GM12878 (cell line): ENCODE results near the gene CACNA2D3. TPM values are rescaled to one million over a fixed set of nuclear protein-coding genes. Genes with fewer than 3 reads are reported as not detected.

Source experiments
- ATAC-seq: fragments of 200-7000 bp; cut with Tn5 transposase; 3 replicates; pipeline ENCODE4 v1.9.1; 2020; ENCODE audit warnings: mild to moderate bottlenecking, moderate library complexity
- BruUV-seq: library from RNA; stranded (reverse); fragments of 400-500 nt; replicated peaks from 2 replicates; lab custom pipeline; 2021; lab: Mats Ljungman, UMichigan
- CTCF ChIA-PET: fragments of 300-600 bp; sonication (Branson Sonifier 250); formaldehyde crosslinking; extraction: SDS; loops from one replicate; lab custom pipeline; 2021; ENCODE audit warnings: inconsistent platforms; lab: Yijun Ruan, JAX
- POLR2A ChIA-PET: fragments of 350-600 bp; formaldehyde crosslinking; extraction: SDS; loops from one replicate; lab custom pipeline; 2021; ENCODE audit warnings: inconsistent platforms; lab: Charles Lee
- RAD21 ChIA-PET: fragments of 300-600 bp; sonication (Branson Sonifier 250); formaldehyde crosslinking; loops from one replicate; lab custom pipeline; 2023; ENCODE audit warnings: antibody characterized with exemption; ENCODE audit not compliant: unreplicated experiment; lab: Charles Lee
- SMC1A ChIA-PET: fragments of 300-600 bp; sonication (Branson Sonifier 250); formaldehyde crosslinking; loops from one replicate; lab custom pipeline; 2023; ENCODE audit not compliant: unreplicated experiment, uncharacterized antibody; lab: Charles Lee
- DNase-seq: peaks from one replicate; pipeline ENCODE4 v3.0.0-alpha.2; 2011; ENCODE audit warnings: low read depth, low spot score
- FAIRE-seq: peaks from 3 replicates; lab custom pipeline; 2011; peaks lifted over from hg19 to GRCh38; lab: Jason Lieb, UNC
- H2AFZ ChIP-seq: 2 replicates; pipeline ENCODE4 v1.6.0; 2011; ENCODE audit warnings: low read depth, low read length, control low read depth; ENCODE audit not compliant: control insufficient read depth
- H3K27ac ChIP-seq: 2 replicates; pipeline ENCODE4 v1.5.1; 2011; ENCODE audit warnings: control low read depth; ENCODE audit not compliant: control insufficient read depth, insufficient read depth
- H3K27me3 ChIP-seq, 2 experiments: replicated peaks in 1 of 2; 2 replicates each; pipeline versions ENCODE4 v1.6.0 to v1.6.1; 2011; ENCODE audit warnings: low read length in 1 of 2; ENCODE audit not compliant: control insufficient read depth in 2 of 2, insufficient read depth in 2 of 2
- H3K36me3 ChIP-seq, 2 experiments: 2 replicates each; pipeline ENCODE4 v1.5.1; 2011; ENCODE audit warnings: low read length in 1 of 2; ENCODE audit not compliant: control insufficient read depth in 2 of 2, insufficient read depth in 2 of 2
- H3K4me1 ChIP-seq: 2 replicates; pipeline ENCODE4 v1.6.1; 2011; ENCODE audit warnings: mild to moderate bottlenecking, low read length, moderate library complexity, mixed read lengths; ENCODE audit not compliant: control insufficient read depth, insufficient read depth
- H3K4me2 ChIP-seq: 2 replicates; pipeline ENCODE4 v1.6.0; 2011; ENCODE audit warnings: control low read depth; ENCODE audit not compliant: control insufficient read depth, insufficient read depth
- H3K4me3 ChIP-seq: fragments of 200-600 bp; sonication (generic); 2 replicates; pipeline ENCODE4 v1.5.1; 2016
- H3K79me2 ChIP-seq: 2 replicates; pipeline ENCODE4 v1.6.0; 2011; ENCODE audit warnings: low read length; ENCODE audit not compliant: control insufficient read depth, insufficient read depth
- H3K9ac ChIP-seq: 2 replicates; pipeline ENCODE4 v1.8.0; 2011; ENCODE audit warnings: low read length, control low read depth, mixed read lengths; ENCODE audit not compliant: control insufficient read depth, insufficient read depth
- H3K9me3 ChIP-seq: replicated peaks from 3 replicates; pipeline ENCODE4 v1.5.1; 2011; ENCODE audit warnings: mild to moderate bottlenecking, low read length; ENCODE audit not compliant: control insufficient read depth, insufficient read depth
- H4K20me1 ChIP-seq: 2 replicates; pipeline ENCODE4 v1.6.0; 2011; ENCODE audit not compliant: control insufficient read depth, insufficient read depth
- EGR1 ChIP-seq, 2 experiments: IDR thresholded peaks; 1 replicate in 1 of 2; 2 replicates in 1 of 2; pipeline ENCODE4 v1.6.1; 2011 to 2012; ENCODE audit warnings: low read depth in 2 of 2, low read length in 2 of 2, borderline replicate concordance in 1 of 2, mild to moderate bottlenecking in 1 of 2, moderate library complexity in 1 of 2
- GABPA ChIP-seq: IDR thresholded peaks from 2 replicates; pipeline ENCODE4 v1.6.1; 2014; ENCODE audit warnings: antibody characterized with exemption, low read depth, mild to moderate bottlenecking, inconsistent platforms
- RAD21 ChIP-seq: IDR thresholded peaks from 2 replicates; pipeline ENCODE4 v1.6.1; 2011; ENCODE audit warnings: mild to moderate bottlenecking, low read depth, low read length, moderate library complexity; ENCODE audit not compliant: insufficient read depth
- SIX5 ChIP-seq: IDR thresholded peaks from 2 replicates; pipeline ENCODE4 v1.6.1; 2011; ENCODE audit warnings: mild to moderate bottlenecking, low read depth, low read length, moderate library complexity; ENCODE audit not compliant: severe bottlenecking
- SREBF2 ChIP-seq: IDR thresholded peaks from 2 replicates; pipeline ENCODE4 v1.6.1; 2012; ENCODE audit warnings: mild to moderate bottlenecking, low read length
- SUPT20H ChIP-seq: IDR thresholded peaks from 2 replicates; pipeline ENCODE4 v1.6.1; 2011; ENCODE audit warnings: low read depth, mild to moderate bottlenecking, low read length, moderate library complexity, borderline replicate concordance; ENCODE audit not compliant: control insufficient read depth
- WGBS: methylation state at CpG from one replicate; pipeline ENCODE4 v1.1.6; 2016; ENCODE audit warnings: low lambda C conversion rate; ENCODE audit not compliant: insufficient replicate concordance, insufficient coverage; ENCODE audit errors: missing lambda C conversion rate; 5-methylcytosine and 5-hydroxymethylcytosine counted together
- in situ Hi-C: fragments of 300-500 bp; cut with MboI; formaldehyde crosslinking; loops from 9 replicates; pipeline ENCODE4 v1.14.3; 2018; ENCODE audit warnings: mixed read lengths
- intact Hi-C: fragments of 100-400 bp; cut with micrococcal nuclease; formaldehyde crosslinking; loops from one replicate; pipeline ENCODE4 v1.14.2; 2022; ENCODE audit not compliant: unreplicated experiment
- polyA plus RNA-seq, 11 experiments: library from polyadenylated mRNA; depleted of rRNA in 4 of 11; unstranded in 6 of 11; stranded (reverse) in 5 of 11; fragments of >200 nt; fragmentation: Nextera tagmentation in 4 of 11; fragmentation: Illumina TruSeq in 1 of 11; extraction: Ambion mirVana in 4 of 11; extraction: Trizol in 1 of 11; gene quantifications; 1 replicate in 1 of 11; 2 replicates in 10 of 11; pipeline versions ENCODE4 v1.2.1 to v1.2.3, GENCODE V29; 2011 to 2016; ENCODE audit warnings: inconsistent platforms in 2 of 11, missing spikeins in 2 of 11, low read depth in 1 of 11
- total RNA-seq, 4 experiments: library from RNA; depleted of rRNA in 3 of 4; stranded (reverse); fragments of >200 nt in 3 of 4; fragmentation: Illumina TruSeq in 1 of 4; extraction: Trizol in 1 of 4; gene quantifications; 2 replicates each; pipeline versions ENCODE4 v1.2.1 to v1.2.3, GENCODE V29; 2013 to 2021

The CACNA2D3 gene
- total and polyA plus RNA-seq, 10 of the 15 experiments (the other 5 are each of a cell fraction or from before 2014, with no cell fraction given), result not detected

DNA sequence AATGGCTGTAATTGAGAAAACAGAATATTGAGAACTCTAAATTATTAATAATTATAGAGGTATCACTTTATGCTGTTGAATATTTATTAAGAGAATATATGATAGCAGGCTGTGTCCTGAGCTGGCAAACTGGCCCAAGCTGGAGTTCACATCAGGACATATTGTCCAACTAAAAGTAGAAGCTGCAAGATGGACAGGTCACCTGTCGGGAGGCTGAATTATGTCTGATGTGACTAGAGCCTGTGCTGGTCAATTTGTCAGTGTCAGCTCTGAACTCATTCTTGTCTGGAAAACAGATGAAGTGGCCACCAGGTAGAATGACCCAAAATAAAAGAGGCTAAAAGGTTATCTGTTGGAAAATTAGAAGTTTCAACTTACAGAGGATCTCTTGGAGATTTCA is 413.3 kb downstream of the CACNA2D3 start:
- Histone ChIP-seq H3K9me3 (no peaks in the 10 kb centered on the region), H3K27ac (no peak overlapping the region), H2AFZ (no peak overlapping the region), H3K36me3 (no peaks in the 10 kb centered on the region), H4K20me1 (no peaks in the 10 kb centered on the region), H3K4me2 (no peak overlapping the region), H3K27me3 (no peaks in the 10 kb centered on the region), H3K79me2 (no peaks in the 10 kb centered on the region)
- ChIA-PET SMC1A (interaction anchor here (1.0 kb wide), 1 partner anchor 55 kb away, joined by 3 read pairs; no protein-coding TSS in a partner anchor), RAD21 (no interaction called here)
- in situ Hi-C loops, result no loop called here
- no peak for ATAC-seq
- no peak for TF ChIP-seq EGR1 (IDR thresholded peaks at IDR 0.05; ENCODE audit: borderline replicate concordance in 1 of 2, low read depth in 2 of 2, low read length in 2 of 2)
- no peak for TF ChIP-seq SUPT20H
- no peak for TF ChIP-seq GABPA
- TF ChIP-seq, all 136 proteins: peak for 0
- 6% methylated on average over 1 of the region's 1 CpG for WGBS
- intact Hi-C loops, result no loop called here
- no peak overlapping the region for H3K4me3 ChIP-seq
- DNase-seq (no peak), FAIRE-seq (no peak)
- BruUV-seq, result no TSS peak
- H3K4me1 ChIP-seq, result no peaks in the 10 kb centered on the region
- CTCF ChIA-PET, result no interaction called here
- no peak overlapping the region for H3K9ac ChIP-seq
- POLR2A ChIA-PET, result no interaction called here

DNA sequence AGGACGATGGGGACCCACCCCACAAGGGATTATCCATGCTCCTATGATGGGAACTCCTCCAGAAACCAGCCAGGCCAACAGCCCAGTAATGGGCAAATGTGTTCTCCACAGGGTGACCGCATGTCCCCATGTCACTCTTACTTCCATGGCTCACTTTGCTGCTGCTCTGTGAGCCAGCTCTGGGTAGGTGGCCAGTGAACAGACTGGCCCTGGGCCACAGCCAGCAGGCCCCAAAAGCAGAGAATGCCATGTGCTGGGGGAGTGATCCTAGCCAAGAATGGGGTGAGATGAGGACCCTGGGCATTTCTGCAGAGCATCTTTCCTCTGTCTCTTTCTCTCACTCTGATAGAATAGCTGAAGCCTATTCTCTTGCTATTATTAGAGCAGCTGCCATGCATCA is 414.1 kb downstream of the CACNA2D3 start:
- TF ChIP-seq SIX5, result no peak
- no peak for TF ChIP-seq RAD21
- TF ChIP-seq SREBF2, result no peak
- Histone ChIP-seq H3K36me3 (no peaks in the 10 kb centered on the region), H4K20me1 (no peaks in the 10 kb centered on the region), H3K27ac (no peak overlapping the region), H3K9me3 (no peaks in the 10 kb centered on the region), H3K9ac (no peak overlapping the region), H3K4me3 (no peak overlapping the region), H3K79me2 (no peaks in the 10 kb centered on the region), H3K4me1 (no peaks in the 10 kb centered on the region), H2AFZ (no peak overlapping the region), H3K4me2 (no peak overlapping the region), H3K27me3 (no peaks in the 10 kb centered on the region)
- CTCF ChIA-PET, result no interaction called here
- RAD21 ChIA-PET, result no interaction called here
- WGBS, result 0% methylated on average over 2 of the region's 2 CpGs
- no peak for FAIRE-seq
- no TSS peak for BruUV-seq
- POLR2A ChIA-PET, result no interaction called here
- no peak for DNase-seq
- in situ Hi-C loops (no loop called here), intact Hi-C loops (no loop called here)
- no peak for ATAC-seq
- SMC1A ChIA-PET, result interaction anchor here (1.0 kb wide), 1 partner anchor 54 kb away, joined by 3 read pairs; no protein-coding TSS in a partner anchor
